Peyer's patch (tissue), 4 donors: ENCODE measurements around the gene RBBP5.

Experiments
- CTCF ChIP-seq, 6 experiments: fragments of 450-650 bp in 4 of 6; fragments of 200-600 bp in 2 of 6; sonication (generic) in 1 of 6; IDR thresholded peaks; one replicate each; pipeline ENCODE4 v1.5.1; 2017 to 2019; ENCODE audit warnings: antibody characterized with exemption in 6 of 6, mild to moderate bottlenecking in 3 of 6, moderate library complexity in 1 of 6
- POLR2A ChIP-seq, 2 donors: fragments of 450-650 bp; IDR thresholded peaks; one replicate each; pipeline ENCODE4 v1.5.1; 2017; ENCODE audit warnings: antibody characterized with exemption in 2 of 2, mild to moderate bottlenecking in 2 of 2, moderate library complexity in 2 of 2

DNA sequence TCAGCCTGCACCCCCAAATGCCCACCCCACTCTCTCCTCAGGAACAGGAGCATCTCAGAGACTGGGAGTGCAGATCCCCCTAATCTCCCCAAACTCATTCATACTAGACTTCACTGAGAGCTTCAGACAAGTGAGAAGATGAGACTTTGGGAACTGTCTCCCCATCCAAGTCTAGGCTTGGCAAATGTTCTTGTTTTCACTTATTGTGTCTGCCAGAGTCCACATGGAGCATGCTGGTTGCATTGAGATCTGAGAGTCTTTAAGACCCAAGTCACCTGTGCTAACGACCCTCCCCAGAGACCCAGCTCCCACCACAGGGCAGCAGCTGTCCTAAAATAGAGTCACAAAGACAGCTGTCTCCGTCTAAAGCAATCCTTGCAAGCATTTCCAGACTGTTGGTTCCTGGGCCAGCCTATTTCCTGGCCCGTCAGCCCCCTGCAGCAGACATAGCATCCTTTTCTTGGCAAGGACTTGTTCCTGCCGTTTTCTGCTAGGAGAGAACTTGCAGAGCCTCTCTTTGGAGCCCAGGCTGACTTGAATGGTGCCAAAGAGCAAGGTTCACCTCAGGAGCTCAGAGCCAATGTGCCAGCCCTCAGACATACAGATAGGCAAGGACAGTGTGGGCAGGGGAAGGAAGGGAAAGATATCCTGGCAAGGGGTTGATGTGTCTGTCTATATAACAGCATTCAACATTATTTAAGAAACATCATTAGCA, 80.6 kb downstream of the RBBP5 start:
- no peak for TF ChIP-seq CTCF (IDR thresholded peaks at IDR 0.05)
- TF ChIP-seq POLR2A (IDR thresholded peaks at IDR 0.05), result no peak
